Measurements from ENCODE around the gene C1QTNF12.
"Not testable (repeated sequence)": the region's sequence is repeated elsewhere in the genome, so short reads cannot be mapped to it uniquely, and the experiment has no call there.

Gene C1QTNF12

GRCh38 chr1:1259951-1260600 is 13.6 kb upstream of the C1QTNF12 start:
- Histone ChIP-seq H3K36me3 (replicated peaks) (peaks cover 74% of the 10 kb centered on the region), H3K4me1 (no peaks in the 10 kb centered on the region), H3K9me3 (no peaks in the 10 kb centered on the region), H3K4me3 (no peak overlapping the region), H3K27me3 (ENCODE audit: low read depth) (no peaks in the 10 kb centered on the region)
- DNase-seq (ENCODE audit: low spot score in 2 of 2) = no peak
- in situ Hi-C loops (cut with MboI; ENCODE audit: low sequenced_read_pairs) = no loop called here

DNA sequence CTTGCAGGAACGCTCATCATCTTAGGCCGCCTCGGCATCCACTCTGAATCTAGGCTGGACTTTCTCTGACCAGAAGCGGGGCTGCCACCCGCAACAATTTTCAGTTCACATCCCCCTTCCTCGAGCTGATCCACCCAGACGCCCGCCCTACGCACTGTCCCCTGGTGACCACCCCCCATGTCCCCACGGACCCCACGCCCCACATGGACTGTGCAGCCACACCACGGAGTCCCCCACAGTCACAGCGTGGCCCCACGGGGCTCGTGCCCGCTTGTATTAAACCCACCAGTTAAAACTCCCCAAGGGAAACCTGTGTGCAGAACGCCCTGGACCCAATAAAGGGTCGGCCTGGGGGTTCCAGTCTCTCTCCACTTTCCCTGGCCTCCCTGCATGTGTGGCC is 13.0 kb upstream of the C1QTNF12 start:
- Histone ChIP-seq H3K27me3 (ENCODE audit: low read depth) (no peaks in the 10 kb centered on the region), H3K36me3 (replicated peaks) (peaks cover 74% of the 10 kb centered on the region), H3K4me3 (no peak overlapping the region), H3K9me3 (no peaks in the 10 kb centered on the region), H3K4me1 (no peaks in the 10 kb centered on the region)
- in situ Hi-C loops (cut with MboI; ENCODE audit: low sequenced_read_pairs) = no loop called here
- DNase-seq (ENCODE audit: low spot score in 2 of 2) = no peak

DNA sequence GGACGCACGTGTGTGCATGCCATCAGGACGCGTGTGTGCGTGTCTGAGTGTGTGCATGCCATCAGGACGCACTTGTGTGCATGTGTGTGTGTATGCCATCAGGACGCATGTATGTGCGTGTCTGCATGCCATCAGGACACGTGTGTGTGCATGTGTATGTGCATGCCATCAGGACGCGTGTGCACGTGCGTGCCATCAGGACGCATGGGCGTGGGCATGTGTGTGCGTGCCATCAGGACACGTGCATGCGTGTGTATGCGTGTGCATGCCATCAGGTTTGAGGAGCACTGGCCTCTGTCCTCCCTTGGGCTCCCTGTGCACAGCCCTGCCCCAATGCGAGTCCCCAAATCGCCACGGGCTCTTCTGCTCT is 12.6 kb upstream of the C1QTNF12 start:
- in situ Hi-C loops (cut with MboI; ENCODE audit: low sequenced_read_pairs) = no loop called here
- Histone ChIP-seq H3K4me1 (no peaks in the 10 kb centered on the region), H3K36me3 (replicated peaks) (peaks cover 72% of the 10 kb centered on the region)

DNA sequence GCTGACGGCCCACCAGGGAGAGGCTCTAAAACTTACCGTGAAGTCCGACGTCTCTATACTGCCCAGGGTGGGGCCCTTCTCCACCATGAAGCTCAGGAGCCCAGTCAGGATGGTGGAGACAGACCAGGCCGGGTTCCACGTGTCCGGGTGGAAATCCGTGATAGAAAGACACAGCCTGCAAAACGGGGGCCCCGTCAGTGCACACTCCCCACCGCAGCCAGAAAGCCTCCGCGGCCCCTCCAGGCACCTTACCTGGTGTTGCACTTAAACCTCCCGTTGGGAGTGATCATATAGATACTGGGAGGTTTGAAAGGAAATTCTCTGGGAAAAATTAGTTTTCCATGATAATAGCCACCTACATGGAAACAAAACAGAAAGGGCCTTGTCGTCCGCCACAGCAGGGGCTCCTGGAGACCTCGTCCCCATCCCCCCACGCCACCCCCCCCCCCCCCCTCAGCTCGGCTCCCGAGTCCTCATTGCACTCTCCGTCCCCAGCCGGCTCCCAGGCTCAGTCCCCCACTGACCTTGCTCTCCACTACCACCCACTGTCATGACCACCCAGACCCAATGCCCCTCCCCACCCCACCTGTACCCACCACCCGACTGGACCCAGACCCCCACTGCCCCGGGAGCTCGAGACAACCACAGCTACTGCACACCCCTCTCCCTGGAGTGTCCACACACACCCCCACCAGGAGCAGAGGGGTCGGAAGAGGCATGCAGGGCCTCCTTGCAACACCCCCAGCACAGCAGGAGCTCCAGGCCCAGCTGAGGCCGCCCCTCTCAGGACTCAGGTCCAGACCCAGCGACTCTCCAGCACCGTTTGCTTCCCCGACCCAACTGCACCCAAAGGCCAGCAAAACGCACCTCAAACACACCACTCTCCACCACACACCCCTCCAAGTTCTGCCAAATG is 10.7 kb upstream of the C1QTNF12 start:
- peak in 1 of 2 experiments; percentile 7 for DNase-seq (ENCODE audit: low spot score in 2 of 2)
- Histone ChIP-seq H3K9me3 (no peaks in the 10 kb centered on the region), H3K27me3 (ENCODE audit: low read depth) (no peaks in the 10 kb centered on the region), H3K4me1 (no peaks in the 10 kb centered on the region), H3K36me3 (replicated peaks) (peaks cover 70% of the 10 kb centered on the region), H3K4me3 (no peak overlapping the region)
- in situ Hi-C loops (cut with MboI; ENCODE audit: low sequenced_read_pairs) = no loop called here

More for the DNA sequence above, 12.6 kb upstream of the C1QTNF12 start:
- no peak for DNase-seq (ENCODE audit: low spot score in 2 of 2)
- Histone ChIP-seq H3K9me3 (no peaks in the 10 kb centered on the region), H3K4me3 (no peak overlapping the region), H3K27me3 (ENCODE audit: low read depth) (no peaks in the 10 kb centered on the region)

DNA sequence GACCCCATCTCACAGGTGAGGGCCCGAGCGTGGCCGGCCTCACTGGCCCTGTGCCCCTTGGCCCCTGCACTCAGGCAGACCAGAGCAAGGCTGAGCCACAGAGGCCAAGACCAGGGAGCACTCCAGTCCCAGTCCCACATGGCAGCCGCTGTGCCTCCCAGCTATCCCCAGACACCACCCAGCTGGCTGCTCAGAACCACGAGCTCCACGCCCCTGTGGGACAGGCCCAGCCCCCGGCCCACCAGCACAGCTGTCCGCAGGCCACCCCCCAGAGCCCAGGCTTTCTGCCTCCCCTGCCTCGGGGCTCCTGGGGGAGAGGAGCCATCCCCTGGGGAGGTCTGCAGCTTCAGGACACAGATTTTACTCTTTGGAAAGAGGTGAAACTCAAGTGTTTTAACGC is 9.1 kb upstream of the C1QTNF12 start:
- Histone ChIP-seq H3K36me3 (replicated peaks) (peaks cover 60% of the 10 kb centered on the region), H3K27me3 (ENCODE audit: low read depth) (no peaks in the 10 kb centered on the region), H3K4me3 (no peak overlapping the region), H3K4me1 (no peaks in the 10 kb centered on the region), H3K9me3 (no peaks in the 10 kb centered on the region)
- in situ Hi-C loops (cut with MboI; ENCODE audit: low sequenced_read_pairs) = no loop called here
- no peak for DNase-seq (ENCODE audit: low spot score in 2 of 2)

DNA sequence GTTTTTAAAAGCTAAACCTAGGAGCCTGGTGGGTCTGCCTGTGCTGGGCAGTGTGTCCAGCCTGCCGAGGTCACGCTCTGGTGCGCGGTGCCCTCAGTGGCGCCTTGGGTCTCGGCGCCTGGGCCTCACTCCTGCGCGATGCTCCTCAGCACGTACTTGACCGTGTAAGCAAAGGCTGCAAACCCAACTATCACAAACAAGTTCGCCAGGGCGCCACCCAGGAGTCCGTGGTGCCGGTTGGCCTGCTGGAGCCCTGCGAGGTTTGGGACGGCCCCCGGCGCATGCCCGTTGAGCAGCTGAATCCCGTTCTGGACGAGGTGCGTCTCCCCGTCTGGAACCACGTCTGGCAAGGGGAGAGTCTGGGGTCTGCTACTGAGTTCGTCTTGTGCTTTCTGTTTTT is 8.6 kb upstream of the C1QTNF12 start:
- no peak for DNase-seq (ENCODE audit: low spot score in 2 of 2)

DNA sequence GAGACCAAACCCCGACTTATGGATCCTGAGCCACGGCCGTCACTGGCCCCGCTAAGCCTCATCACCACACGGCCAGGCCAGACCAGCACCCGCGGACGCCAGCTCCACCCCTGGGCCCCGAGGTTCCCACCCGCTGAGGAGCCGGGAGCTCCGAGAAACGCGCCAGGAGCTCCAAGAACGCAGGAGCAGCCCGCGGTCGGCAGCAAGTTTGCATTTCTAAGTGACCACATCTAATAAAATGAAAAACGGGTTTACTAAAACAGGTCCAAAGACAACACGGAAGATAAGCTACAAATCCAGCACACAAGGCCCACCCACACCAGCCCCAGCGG is 8.1 kb upstream of the C1QTNF12 start:
- no peak overlapping the region for H3K4me3 ChIP-seq
- H3K36me3 ChIP-seq (replicated peaks) = peaks cover 53% of the 10 kb centered on the region
- no peaks in the 10 kb centered on the region for H3K4me1 ChIP-seq
- no peaks in the 10 kb centered on the region for H3K27me3 ChIP-seq (ENCODE audit: low read depth)
- no peak for DNase-seq (ENCODE audit: low spot score in 2 of 2)
- in situ Hi-C loops (cut with MboI; ENCODE audit: low sequenced_read_pairs) = no loop called here
- H3K9me3 ChIP-seq = no peaks in the 10 kb centered on the region

More for the DNA sequence above, 8.6 kb upstream of the C1QTNF12 start:
- Histone ChIP-seq H3K4me1 (no peaks in the 10 kb centered on the region), H3K27me3 (ENCODE audit: low read depth) (no peaks in the 10 kb centered on the region), H3K4me3 (no peak overlapping the region), H3K36me3 (replicated peaks) (peaks cover 55% of the 10 kb centered on the region), H3K9me3 (no peaks in the 10 kb centered on the region)
- in situ Hi-C loops (cut with MboI; ENCODE audit: low sequenced_read_pairs) = no loop called here

DNA sequence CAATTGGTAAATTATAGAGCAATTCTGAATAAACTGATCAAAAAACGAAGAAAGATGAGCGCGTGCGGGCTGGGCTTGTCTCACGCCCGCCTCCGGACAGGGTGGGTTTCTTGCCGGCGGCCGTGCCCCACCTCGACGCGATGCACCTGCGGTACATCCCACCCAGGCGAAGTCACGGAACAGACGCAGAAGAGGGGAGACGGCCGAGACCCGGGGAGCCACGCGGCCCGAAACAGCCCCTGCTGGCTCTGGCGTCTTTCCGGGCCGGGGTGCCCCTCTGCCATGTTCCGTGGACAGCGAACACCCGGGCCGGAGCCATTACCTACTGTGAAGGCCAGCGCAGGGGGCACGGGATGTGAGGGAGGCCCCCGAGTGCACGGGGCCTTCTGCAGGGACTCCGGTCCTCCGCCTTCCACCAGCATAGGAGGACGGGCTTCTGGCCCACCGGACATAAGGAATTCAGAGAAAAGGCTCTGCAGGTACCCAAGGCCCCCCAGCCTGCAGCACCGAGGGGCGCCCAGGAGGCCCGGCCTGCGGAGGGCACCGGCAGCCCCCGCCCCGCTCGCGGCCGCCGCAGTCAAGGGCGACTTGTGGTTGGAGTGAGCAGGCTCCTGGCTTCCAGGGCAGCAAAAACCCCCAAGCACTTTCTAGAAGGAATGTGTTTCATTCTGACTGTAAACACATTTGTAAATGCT is 7.6 kb upstream of the C1QTNF12 start:
- Histone ChIP-seq H3K36me3 (replicated peaks) (peaks cover 50% of the 10 kb centered on the region), H3K4me1 (no peaks in the 10 kb centered on the region), H3K27me3 (ENCODE audit: low read depth) (no peaks in the 10 kb centered on the region), H3K4me3 (no peak overlapping the region), H3K9me3 (no peaks in the 10 kb centered on the region)
- in situ Hi-C loops (cut with MboI; ENCODE audit: low sequenced_read_pairs) = no loop called here
- no peak for DNase-seq (ENCODE audit: low spot score in 2 of 2)

- Histone ChIP-seq H3K27me3 (ENCODE audit: low read depth) (no peaks in the 10 kb centered on the region), H3K9me3 (no peaks in the 10 kb centered on the region), H3K36me3 (replicated peaks) (peaks cover 42% of the 10 kb centered on the region), H3K4me1 (no peaks in the 10 kb centered on the region), H3K4me3 (no peak overlapping the region)
- no peak for DNase-seq (ENCODE audit: low spot score in 2 of 2)
- in situ Hi-C loops (cut with MboI; ENCODE audit: low sequenced_read_pairs) = no loop called here
These were observed 6.8 kb upstream of the C1QTNF12 start for GRCh38 chr1:1253314-1253713.

DNA sequence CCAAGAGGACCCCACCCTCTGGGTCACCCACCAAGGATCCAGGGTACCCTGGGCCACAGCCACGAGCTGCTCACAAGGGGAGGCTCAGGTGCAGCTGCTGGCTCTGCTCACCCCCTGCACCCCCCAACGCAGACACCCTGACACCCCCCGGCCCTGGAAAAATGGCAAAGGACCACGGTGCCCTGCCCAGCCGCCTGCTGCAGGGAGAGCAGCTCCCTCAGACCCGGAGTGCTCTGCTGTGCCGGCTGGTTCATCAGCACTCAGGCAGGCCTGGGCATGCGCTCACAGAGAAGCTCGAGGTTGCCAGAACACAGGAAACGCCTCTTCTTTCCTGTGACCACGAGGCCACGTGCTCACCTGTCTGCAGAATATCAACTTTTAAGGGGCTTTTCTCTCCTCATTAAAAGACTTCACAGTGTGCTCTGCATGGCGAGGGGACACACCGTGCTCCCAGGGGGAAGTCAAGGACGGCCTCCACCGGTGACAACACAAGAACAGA is 4.3 kb upstream of the C1QTNF12 start:
- Histone ChIP-seq H3K27me3 (ENCODE audit: low read depth) (no peaks in the 10 kb centered on the region), H3K4me1 (no peaks in the 10 kb centered on the region), H3K36me3 (replicated peaks) (peaks cover 33% of the 10 kb centered on the region), H3K4me3 (no peak overlapping the region), H3K9me3 (no peaks in the 10 kb centered on the region)
- DNase-seq (ENCODE audit: low spot score in 2 of 2) = no peak
- in situ Hi-C loops (cut with MboI; ENCODE audit: low sequenced_read_pairs) = no loop called here

DNA sequence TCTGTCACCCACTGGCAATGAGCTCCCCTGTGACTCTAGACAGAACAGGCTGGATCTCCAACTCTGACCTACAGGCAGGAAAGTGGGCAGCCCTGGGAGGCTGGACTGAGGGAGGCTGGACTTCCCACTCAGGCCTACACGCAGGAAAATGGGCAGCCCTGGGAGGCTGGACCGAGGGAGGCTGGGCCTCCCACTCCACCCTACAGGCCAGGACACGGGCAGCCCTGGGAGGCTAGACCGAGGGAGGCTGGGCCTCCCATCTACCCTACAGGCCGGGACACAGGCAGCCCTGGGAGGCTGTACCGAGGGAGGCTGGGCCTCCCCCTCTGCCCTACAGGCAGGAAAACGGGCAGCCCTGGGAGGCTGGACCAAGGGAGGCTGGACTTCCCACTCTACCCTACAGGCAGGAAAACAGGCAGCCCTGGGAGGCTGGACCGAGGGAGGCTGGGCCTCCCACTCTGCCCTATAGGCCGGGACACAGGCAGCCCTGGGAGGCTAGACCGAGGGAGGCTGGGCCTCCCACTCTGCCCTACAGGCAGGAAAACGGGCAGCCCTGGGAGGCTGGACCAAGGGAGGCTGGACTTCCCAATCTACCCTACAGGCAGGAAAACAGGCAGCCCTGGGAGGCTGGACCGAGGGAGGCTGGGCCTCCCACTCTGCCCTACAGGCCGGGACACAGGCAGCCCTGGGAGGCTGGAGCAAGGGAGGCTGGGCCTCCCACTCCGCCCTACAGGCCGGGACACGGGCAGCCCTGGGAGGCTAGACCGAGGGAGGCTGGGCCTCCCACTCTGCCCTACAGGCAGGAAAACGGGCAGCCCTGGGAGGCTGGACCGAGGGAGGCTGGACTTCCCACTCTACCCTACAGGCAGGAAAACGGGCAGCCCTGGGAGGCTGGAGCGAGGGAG is 1.7 kb upstream of the C1QTNF12 start:
- not testable (repeated sequence) for H3K4me1 ChIP-seq; H3K4me3 ChIP-seq; H3K9me3 ChIP-seq; H3K27me3 ChIP-seq (ENCODE audit: low read depth); H3K36me3 ChIP-seq (replicated peaks); DNase-seq (ENCODE audit: low spot score in 2 of 2)
- in situ Hi-C loops (cut with MboI; ENCODE audit: low sequenced_read_pairs) = loop anchor here (10.0 kb wide), 1 partner anchor 57 kb away; the partner anchor contains the start of genes ACAP3 and PUSL1

DNA sequence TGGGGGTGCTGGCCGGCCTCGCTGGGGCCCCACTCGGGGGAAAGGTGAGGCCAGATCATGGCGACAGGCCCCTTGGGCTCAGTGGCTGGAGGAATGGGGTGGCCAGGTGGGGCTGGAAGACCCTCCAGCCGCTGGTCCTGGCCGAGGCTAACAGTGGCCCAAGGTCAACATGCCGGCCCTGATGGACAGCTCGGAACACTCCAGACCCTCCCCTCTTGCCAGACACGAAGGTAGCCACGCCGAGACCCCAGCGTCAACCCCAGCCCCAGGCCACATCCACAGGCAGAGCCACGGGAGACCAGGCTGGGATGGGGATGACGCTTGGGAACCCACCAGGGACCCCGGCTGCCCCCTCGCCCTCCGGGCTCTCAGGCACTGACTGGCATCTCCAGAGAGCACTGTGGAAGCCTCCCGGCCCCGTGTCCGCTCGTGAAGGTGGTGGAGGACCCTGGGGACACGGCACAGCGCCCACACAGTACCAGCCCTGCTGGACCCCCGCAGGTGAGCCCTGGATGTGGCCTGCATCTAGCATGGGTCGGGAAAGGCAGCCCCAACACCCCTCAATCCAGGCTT is 905 bp upstream of the C1QTNF12 start:
- Histone ChIP-seq H3K27me3 (ENCODE audit: low read depth) (no peaks in the 10 kb centered on the region), H3K4me3 (no peak overlapping the region), H3K36me3 (replicated peaks) (no peaks in the 10 kb centered on the region; the same call in 1 of the 2 replicates), H3K4me1 (no peaks in the 10 kb centered on the region), H3K9me3 (no peaks in the 10 kb centered on the region)
- no peak for DNase-seq (ENCODE audit: low spot score in 2 of 2)
- in situ Hi-C loops (cut with MboI; ENCODE audit: low sequenced_read_pairs) = loop anchor here (10.0 kb wide), 1 partner anchor 57 kb away; the partner anchor contains the start of genes ACAP3 and PUSL1
